Vagina (tissue), 2 donors: ENCODE results near the gene MAPK14. TPM values are rescaled to one million over a fixed set of nuclear protein-coding genes. Genes with fewer than 3 reads are reported as not detected.
A peak's percentile ranks its signal among the peaks of the same experiment; 100 is the strongest.

Experiments used
- DNase-seq, 2 donors: peaks; one replicate each; pipeline ENCODE4 v3.0.0-alpha.2; 2017; ENCODE audit errors: extremely low spot score in 2 of 2
- H3K27ac ChIP-seq: fragments of 200-600 bp; sonication (generic); one replicate; pipeline ENCODE4 v1.5.1; 2019
- H3K27me3 ChIP-seq: fragments of 200-600 bp; sonication (generic); one replicate; pipeline ENCODE4 v1.5.1; 2019
- H3K36me3 ChIP-seq, 2 donors: fragments of 200-600 bp; sonication (generic); one replicate each; pipeline ENCODE4 v1.5.1; 2017 to 2019
- H3K4me1 ChIP-seq: fragments of 200-600 bp; sonication (generic); one replicate; pipeline ENCODE4 v1.5.1; 2019
- H3K4me3 ChIP-seq, 2 donors: fragments of 200-600 bp; sonication (generic); 1 replicate in 1 of 2; 2 replicates in 1 of 2; pipeline ENCODE4 v1.5.1; 2016 to 2019
- H3K9me3 ChIP-seq: fragments of 200-600 bp; sonication (generic); one replicate; pipeline ENCODE4 v1.5.1; 2019
- POLR2A ChIP-seq, 2 donors: fragments of 450-650 bp; IDR thresholded peaks; one replicate each; pipeline ENCODE4 v1.6.1; 2017; ENCODE audit warnings: antibody characterized with exemption in 2 of 2, mild to moderate bottlenecking in 2 of 2, moderate library complexity in 2 of 2
- POLR2AphosphoS5 ChIP-seq, 2 donors: sonication (generic); formaldehyde crosslinking; IDR thresholded peaks; one replicate each; pipeline ENCODE4 v1.9.0; 2017; ENCODE audit warnings: antibody characterized with exemption in 2 of 2, mild to moderate bottlenecking in 2 of 2, low read depth in 1 of 2; ENCODE audit not compliant: insufficient read depth in 1 of 2
- intact Hi-C: fragments of 100-400 bp; cut with DNase I; formaldehyde crosslinking; loops from one replicate; pipeline ENCODE4 v1.15.1; 2023
- total RNA-seq: library from RNA; depleted of rRNA; stranded (reverse); fragments of >200 nt; gene quantifications from one replicate; pipeline ENCODE4 v1.2.3, GENCODE V29; 2016
- TF ChIP-seq, protein P1 (sequence below), 3 experiments: fragments of 450-650 bp in 2 of 3; fragments of 200-600 bp in 1 of 3; sonication (generic) in 1 of 3; IDR thresholded peaks; one replicate each; pipeline ENCODE4 v1.5.1; 2017 to 2019; ENCODE audit warnings: antibody characterized with exemption in 3 of 3, mild to moderate bottlenecking in 2 of 3, moderate library complexity in 2 of 3

MAPK14 gene
- total RNA-seq, 1 donor from 2014 or later: 71.9 TPM

GRCh38 chr6:36118550-36119107 is 91.0 kb downstream of the MAPK14 start:
- Histone ChIP-seq H3K27ac (no peak overlapping the region), H3K27me3 (no peaks in the 10 kb centered on the region), H3K9me3 (no peaks in the 10 kb centered on the region), H3K36me3 (no peaks in the 10 kb centered on the region), H3K4me3 (no peak overlapping the region), H3K4me1 (peaks cover 49% of the 10 kb centered on the region)
- TF ChIP-seq POLR2A (IDR thresholded peaks at IDR 0.05) (no peak), POLR2AphosphoS5 (IDR thresholded peaks at IDR 0.05; ENCODE audit: insufficient read depth in 1 of 2, low read depth in 1 of 2) (peak in 1 of 2 donors; percentile 29)
- TF ChIP-seq, protein P1, sequence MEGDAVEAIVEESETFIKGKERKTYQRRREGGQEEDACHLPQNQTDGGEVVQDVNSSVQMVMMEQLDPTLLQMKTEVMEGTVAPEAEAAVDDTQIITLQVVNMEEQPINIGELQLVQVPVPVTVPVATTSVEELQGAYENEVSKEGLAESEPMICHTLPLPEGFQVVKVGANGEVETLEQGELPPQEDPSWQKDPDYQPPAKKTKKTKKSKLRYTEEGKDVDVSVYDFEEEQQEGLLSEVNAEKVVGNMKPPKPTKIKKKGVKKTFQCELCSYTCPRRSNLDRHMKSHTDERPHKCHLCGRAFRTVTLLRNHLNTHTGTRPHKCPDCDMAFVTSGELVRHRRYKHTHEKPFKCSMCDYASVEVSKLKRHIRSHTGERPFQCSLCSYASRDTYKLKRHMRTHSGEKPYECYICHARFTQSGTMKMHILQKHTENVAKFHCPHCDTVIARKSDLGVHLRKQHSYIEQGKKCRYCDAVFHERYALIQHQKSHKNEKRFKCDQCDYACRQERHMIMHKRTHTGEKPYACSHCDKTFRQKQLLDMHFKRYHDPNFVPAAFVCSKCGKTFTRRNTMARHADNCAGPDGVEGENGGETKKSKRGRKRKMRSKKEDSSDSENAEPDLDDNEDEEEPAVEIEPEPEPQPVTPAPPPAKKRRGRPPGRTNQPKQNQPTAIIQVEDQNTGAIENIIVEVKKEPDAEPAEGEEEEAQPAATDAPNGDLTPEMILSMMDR (IDR thresholded peaks at IDR 0.05): no peak
- peak in 1 of 2 donors; percentile 88 for DNase-seq
- intact Hi-C loops: no loop called here

DNA sequence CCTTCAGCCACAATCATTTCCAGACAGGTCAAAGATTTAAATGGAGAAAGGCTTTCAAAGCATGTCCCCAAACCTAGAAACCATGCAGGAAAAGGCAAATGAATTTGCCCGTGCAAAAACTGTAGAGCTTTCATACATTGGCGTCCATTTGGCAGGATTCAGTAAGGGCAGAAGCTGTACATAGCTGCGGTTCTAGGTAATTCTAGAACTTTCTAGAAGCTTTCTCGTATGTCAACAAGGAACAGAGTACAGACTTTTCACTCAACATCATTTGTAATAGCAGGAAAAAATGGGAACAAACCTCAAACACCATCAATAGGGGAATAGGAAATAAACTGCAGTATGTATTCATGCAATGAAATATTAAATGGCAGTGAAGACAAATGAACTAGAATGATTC is 91.6 kb downstream of the MAPK14 start:
- peaks cover 50% of the 10 kb centered on the region for H3K4me1 ChIP-seq
- H3K27me3 ChIP-seq: no peaks in the 10 kb centered on the region
- no peak for DNase-seq
- H3K36me3 ChIP-seq: no peaks in the 10 kb centered on the region
- no peaks in the 10 kb centered on the region for H3K9me3 ChIP-seq
- TF ChIP-seq POLR2AphosphoS5 (IDR thresholded peaks at IDR 0.05; ENCODE audit: insufficient read depth in 1 of 2, low read depth in 1 of 2): no peak
- TF ChIP-seq, protein P1 (IDR thresholded peaks at IDR 0.05): no peak
- no peak for TF ChIP-seq POLR2A (IDR thresholded peaks at IDR 0.05)
- H3K4me3 ChIP-seq: no peak overlapping the region
- intact Hi-C loops: no loop called here
- no peak overlapping the region for H3K27ac ChIP-seq

DNA sequence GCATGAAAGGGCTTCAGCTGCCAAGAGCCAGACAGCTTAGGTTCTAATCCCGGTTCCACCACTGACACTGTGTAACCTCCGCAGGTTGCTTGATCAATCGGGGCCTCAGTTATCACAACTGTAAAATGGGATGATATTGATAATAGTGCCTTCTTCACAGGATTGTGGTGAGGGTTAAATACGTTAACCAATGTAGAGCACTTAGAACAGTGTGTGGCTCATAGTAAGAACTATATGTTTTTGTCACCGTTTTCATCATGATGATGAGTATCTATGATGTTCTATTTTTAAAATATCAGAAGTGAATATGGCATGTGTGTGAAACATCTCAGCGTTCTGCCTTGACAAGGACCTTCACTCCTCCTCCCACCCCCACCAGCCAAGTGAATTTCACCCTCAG is 92.4 kb downstream of the MAPK14 start:
- Histone ChIP-seq H3K4me1 (peaks cover 52% of the 10 kb centered on the region), H3K27me3 (no peaks in the 10 kb centered on the region), H3K27ac (peak overlapping the region; percentile 49), H3K36me3 (no peaks in the 10 kb centered on the region), H3K4me3 (no peak overlapping the region), H3K9me3 (no peaks in the 10 kb centered on the region)
- intact Hi-C loops: no loop called here
- no peak for DNase-seq
- TF ChIP-seq POLR2AphosphoS5 (IDR thresholded peaks at IDR 0.05; ENCODE audit: insufficient read depth in 1 of 2, low read depth in 1 of 2): no peak
- TF ChIP-seq POLR2A (IDR thresholded peaks at IDR 0.05): no peak
- TF ChIP-seq, protein P1 (IDR thresholded peaks at IDR 0.05): no peak

GRCh38 chr6:36120539-36120938 is 92.9 kb downstream of the MAPK14 start:
- H3K4me1 ChIP-seq: peaks cover 52% of the 10 kb centered on the region
- no peak overlapping the region for H3K4me3 ChIP-seq
- peak overlapping the region; percentile 49 for H3K27ac ChIP-seq
- DNase-seq: no peak
- H3K36me3 ChIP-seq: no peaks in the 10 kb centered on the region
- no peaks in the 10 kb centered on the region for H3K9me3 ChIP-seq
- TF ChIP-seq POLR2AphosphoS5 (IDR thresholded peaks at IDR 0.05; ENCODE audit: insufficient read depth in 1 of 2, low read depth in 1 of 2): no peak
- no peak for TF ChIP-seq POLR2A (IDR thresholded peaks at IDR 0.05)
- TF ChIP-seq, protein P1 (IDR thresholded peaks at IDR 0.05): no peak
- intact Hi-C loops: no loop called here
- H3K27me3 ChIP-seq: no peaks in the 10 kb centered on the region

GRCh38 chr6:36120979-36121786 is 93.6 kb downstream of the MAPK14 start:
- H3K27ac ChIP-seq: peak overlapping the region; percentile 49
- DNase-seq: peak in 1 of 2 donors; percentile 87
- H3K4me3 ChIP-seq: no peak overlapping the region
- H3K9me3 ChIP-seq: no peaks in the 10 kb centered on the region
- H3K27me3 ChIP-seq: no peaks in the 10 kb centered on the region
- intact Hi-C loops: no loop called here
- TF ChIP-seq POLR2A (IDR thresholded peaks at IDR 0.05): no peak
- TF ChIP-seq, protein P1 (IDR thresholded peaks at IDR 0.05): no peak
- peak in 1 of 2 donors; percentile 60 for TF ChIP-seq POLR2AphosphoS5 (IDR thresholded peaks at IDR 0.05; ENCODE audit: insufficient read depth in 1 of 2, low read depth in 1 of 2)
- H3K4me1 ChIP-seq: peaks cover 52% of the 10 kb centered on the region
- no peaks in the 10 kb centered on the region for H3K36me3 ChIP-seq
